ENCODE results near the gene NGB. TPM values are rescaled to one million over a fixed set of nuclear protein-coding genes. Genes with fewer than 3 reads are reported as not detected.

The NGB gene
- total RNA-seq, 2 experiments from 2014 or later = not detected

GRCh38 chr14:77238356-77238755, 32.6 kb downstream of the NGB start:
- ChIA-PET POLR2A (no interaction called here), CTCF (no interaction called here)
- DNase-seq (no peak), ATAC-seq (ENCODE audit: poor library complexity) (no peak)
- H3K9me3 ChIP-seq (ENCODE audit: control insufficient read depth in 1 of 2, insufficient read depth in 1 of 2, low read length in 2 of 2) = peaks cover 0 to 7% of the 10 kb centered on the region in 2 experiments
- peaks cover 3% of the 10 kb centered on the region for H3K27me3 Mint-ChIP-seq
- intact Hi-C loops (cut with DNase I, micrococcal nuclease) = no loop called here
- no peak for TF ChIP-seq CTCF (IDR thresholded peaks at IDR 0.05)
- H3K27ac ChIP-seq (ENCODE audit: low read depth in 1 of 2, low read length in 2 of 2) = no peak overlapping the region
- no peaks in the 10 kb centered on the region for H3K4me1 ChIP-seq (ENCODE audit: insufficient read depth, low read length)
- no peak overlapping the region for H3K4me3 Mint-ChIP-seq
- peaks cover 0 to 2% of the 10 kb centered on the region in 2 experiments for H3K27me3 ChIP-seq (ENCODE audit: control insufficient read depth in 1 of 2, insufficient read depth in 2 of 2, low read length in 2 of 2)
- no peak overlapping the region for H3K4me3 ChIP-seq (ENCODE audit: low read length)
- no peaks in the 10 kb centered on the region for H3K4me1 Mint-ChIP-seq (ENCODE audit: low read depth)
- no peak overlapping the region for H3K27ac Mint-ChIP-seq
- no peaks in the 10 kb centered on the region for H3K36me3 Mint-ChIP-seq (ENCODE audit: low read depth)
- no peaks in the 10 kb centered on the region for H3K9me3 Mint-ChIP-seq
- no peaks in the 10 kb centered on the region for H3K36me3 ChIP-seq (ENCODE audit: insufficient read depth, low read length)

- no peaks in the 10 kb centered on the region for H3K36me3 ChIP-seq (ENCODE audit: insufficient read depth, low read length)
- DNase-seq (no peak), ATAC-seq (ENCODE audit: poor library complexity) (no peak)
- H3K36me3 Mint-ChIP-seq (ENCODE audit: low read depth) = no peaks in the 10 kb centered on the region
- H3K4me1 Mint-ChIP-seq (ENCODE audit: low read depth) = no peaks in the 10 kb centered on the region
- TF ChIP-seq CTCF (IDR thresholded peaks at IDR 0.05) = no peak
- no peaks in the 10 kb centered on the region for H3K4me1 ChIP-seq (ENCODE audit: insufficient read depth, low read length)
- H3K9me3 ChIP-seq (ENCODE audit: control insufficient read depth in 1 of 2, insufficient read depth in 1 of 2, low read length in 2 of 2) = peaks cover 0 to 7% of the 10 kb centered on the region in 2 experiments
- no peaks in the 10 kb centered on the region for H3K27me3 ChIP-seq (ENCODE audit: control insufficient read depth in 1 of 2, insufficient read depth in 2 of 2, low read length in 2 of 2)
- POLR2A ChIA-PET = no interaction called here
- no peaks in the 10 kb centered on the region for H3K9me3 Mint-ChIP-seq
- no peak overlapping the region for H3K27ac ChIP-seq (ENCODE audit: low read depth in 1 of 2, low read length in 2 of 2)
- CTCF ChIA-PET = no interaction called here
- H3K4me3 ChIP-seq (ENCODE audit: low read length) = no peak overlapping the region
- H3K27me3 Mint-ChIP-seq = peaks cover 3% of the 10 kb centered on the region
- no peak overlapping the region for H3K4me3 Mint-ChIP-seq
- intact Hi-C loops (cut with DNase I, micrococcal nuclease) = no loop called here
- no peak overlapping the region for H3K27ac Mint-ChIP-seq
These were observed 34.2 kb downstream of the NGB start for GRCh38 chr14:77236814-77237213.

GRCh38 chr14:77231721-77232120, 39.3 kb downstream of the NGB start:
- no peak overlapping the region for H3K27ac ChIP-seq (ENCODE audit: low read depth in 1 of 2, low read length in 2 of 2)
- H3K27me3 ChIP-seq (ENCODE audit: control insufficient read depth in 1 of 2, insufficient read depth in 2 of 2, low read length in 2 of 2) = no peaks in the 10 kb centered on the region
- no peaks in the 10 kb centered on the region for H3K36me3 Mint-ChIP-seq (ENCODE audit: low read depth)
- peaks cover 3% of the 10 kb centered on the region for H3K27me3 Mint-ChIP-seq
- H3K4me1 ChIP-seq (ENCODE audit: insufficient read depth, low read length) = no peaks in the 10 kb centered on the region
- ATAC-seq (ENCODE audit: poor library complexity) = no peak
- H3K27ac Mint-ChIP-seq = no peak overlapping the region
- ChIA-PET CTCF (no interaction called here), POLR2A (no interaction called here)
- H3K9me3 Mint-ChIP-seq = peaks cover 2% of the 10 kb centered on the region
- H3K4me1 Mint-ChIP-seq (ENCODE audit: low read depth) = no peaks in the 10 kb centered on the region
- no peak for TF ChIP-seq CTCF (IDR thresholded peaks at IDR 0.05)
- no peak for DNase-seq
- H3K9me3 ChIP-seq (ENCODE audit: control insufficient read depth in 1 of 2, insufficient read depth in 1 of 2, low read length in 2 of 2) = peaks cover 0 to 6% of the 10 kb centered on the region in 2 experiments
- H3K36me3 ChIP-seq (ENCODE audit: insufficient read depth, low read length) = no peaks in the 10 kb centered on the region
- no peak overlapping the region for H3K4me3 ChIP-seq (ENCODE audit: low read length)
- intact Hi-C loops (cut with DNase I, micrococcal nuclease) = no loop called here
- H3K4me3 Mint-ChIP-seq = no peak overlapping the region
